Fibroblast of villous mesenchyme (primary cell): ENCODE measurements around the gene NOB1. TPM values are rescaled to one million over a fixed set of nuclear protein-coding genes. Genes with fewer than 3 reads are reported as not detected.

Experiments used
- DNase-seq: peaks from one replicate; pipeline ENCODE4 v3.0.0-alpha.2; 2010; ENCODE audit warnings: low read depth
- H3K4me3 ChIP-seq: 2 replicates; pipeline ENCODE4 v1.5.1; 2011; ENCODE audit warnings: low read depth, mild to moderate bottlenecking, low read length
- CTCF ChIP-seq: IDR thresholded peaks from 2 replicates; pipeline ENCODE4 v1.5.1; 2012; ENCODE audit warnings: low read depth, mild to moderate bottlenecking, low read length; ENCODE audit not compliant: insufficient read depth
- total RNA-seq: library from RNA; depleted of rRNA; stranded (reverse); fragments of >200 nt; gene quantifications from 2 replicates; pipeline ENCODE4 v1.2.3, GENCODE V29; 2012

The NOB1 gene
- total RNA-seq: 22.0 and 23.8 TPM in 2 replicates

- DNase-seq: peak; percentile 97
- TF ChIP-seq CTCF: peak; percentile 97
Observed at GRCh38 chr16:69754469-69755310, at the start of gene NOB1. Gene NOB1, minus strand, starts transcription at chr16:69754926. Its CDS starts 16 bp downstream, at chr16:69754910.

GRCh38 chr16:69804297-69804696 is 49.6 kb upstream of the NOB1 start:
- TF ChIP-seq CTCF: no peak
- no peak overlapping the region for H3K4me3 ChIP-seq
- DNase-seq: no peak

More at GRCh38 chr16:69754469-69755310, at the start of gene NOB1:
- peak within 1 kb of the TSS; percentile 91 for H3K4me3 ChIP-seq

GRCh38 chr16:69799611-69800031 is 44.9 kb upstream of the NOB1 start:
- TF ChIP-seq CTCF: no peak
- no peak for DNase-seq
- no peak overlapping the region for H3K4me3 ChIP-seq

GRCh38 chr16:69798466-69798865 is 43.7 kb upstream of the NOB1 start:
- TF ChIP-seq CTCF: peak; percentile 54
- no peak overlapping the region for H3K4me3 ChIP-seq
- peak; percentile 19 for DNase-seq

GRCh38 chr16:69796285-69797118 is 41.8 kb upstream of the NOB1 start:
- no peak overlapping the region for H3K4me3 ChIP-seq
- TF ChIP-seq CTCF: peak; percentile 87
- DNase-seq: peak; percentile 80

GRCh38 chr16:69794486-69794885 is 39.8 kb upstream of the NOB1 start:
- H3K4me3 ChIP-seq: no peak overlapping the region
- DNase-seq: no peak
- TF ChIP-seq CTCF: no peak
